BLaER1 (cell line): Measurements from ENCODE around the gene PTMA.

ENCODE experiments used
- H3K27ac ChIP-seq: shearing (Covaris generic); formaldehyde crosslinking; 2 replicates; pipeline ENCODE4 v1.8.1; 2022
- H3K27me3 ChIP-seq: shearing (Covaris generic); formaldehyde crosslinking; 2 replicates; pipeline ENCODE4 v1.8.1; 2022
- H3K36me3 ChIP-seq: shearing (Covaris generic); formaldehyde crosslinking; 2 replicates; pipeline ENCODE4 v1.8.1; 2022
- H3K4me1 ChIP-seq: shearing (Covaris generic); formaldehyde crosslinking; 2 replicates; pipeline ENCODE4 v1.8.1; 2022
- H3K4me2 ChIP-seq: shearing (Covaris generic); formaldehyde crosslinking; 2 replicates; pipeline ENCODE4 v1.8.1; 2022
- H3K4me3 ChIP-seq: shearing (Covaris generic); formaldehyde crosslinking; 2 replicates; pipeline ENCODE4 v1.8.1; 2022
- H3K9ac ChIP-seq: shearing (Covaris generic); formaldehyde crosslinking; 2 replicates; pipeline ENCODE4 v1.8.1; 2022
- H3K9me3 ChIP-seq: shearing (Covaris generic); formaldehyde crosslinking; 2 replicates; pipeline ENCODE4 v1.8.1; 2022
- H4K20me1 ChIP-seq: shearing (Covaris generic); formaldehyde crosslinking; 2 replicates; pipeline ENCODE4 v1.8.1; 2022
- Cebpa-rat ChIP-seq: shearing (Covaris generic); IDR thresholded peaks from 2 replicates; pipeline ENCODE4 v1.8.1; 2022

Gene PTMA

GRCh38 chr2:231751042-231751815 lies 42.9 kb downstream of the PTMA start:
- Histone ChIP-seq H3K27me3 (no peaks in the 10 kb centered on the region), H3K27ac (no peak overlapping the region), H4K20me1 (peaks cover 17% of the 10 kb centered on the region), H3K4me2 (no peak overlapping the region), H3K9me3 (no peaks in the 10 kb centered on the region), H3K9ac (no peak overlapping the region), H3K36me3 (no peaks in the 10 kb centered on the region), H3K4me1 (peaks cover 32% of the 10 kb centered on the region), H3K4me3 (no peak overlapping the region)
- no peak for TF ChIP-seq Cebpa-rat

GRCh38 chr2:231752061-231752460 lies 43.7 kb downstream of the PTMA start:
- H3K4me1 ChIP-seq: peaks cover 32% of the 10 kb centered on the region
- no peaks in the 10 kb centered on the region for H3K36me3 ChIP-seq
- no peak overlapping the region for H3K4me3 ChIP-seq
- H3K27ac ChIP-seq: no peak overlapping the region
- no peaks in the 10 kb centered on the region for H3K27me3 ChIP-seq
- no peak overlapping the region for H3K4me2 ChIP-seq
- H3K9ac ChIP-seq: no peak overlapping the region
- H4K20me1 ChIP-seq: peaks cover 17% of the 10 kb centered on the region
- no peaks in the 10 kb centered on the region for H3K9me3 ChIP-seq
- TF ChIP-seq Cebpa-rat: no peak

- Histone ChIP-seq H3K4me1 (peaks cover 55% of the 10 kb centered on the region), H3K36me3 (no peaks in the 10 kb centered on the region), H3K4me2 (peak overlapping the region; percentile 46), H3K9ac (no peak overlapping the region), H4K20me1 (peaks cover 50% of the 10 kb centered on the region), H3K9me3 (no peaks in the 10 kb centered on the region), H3K4me3 (no peak overlapping the region), H3K27ac (no peak overlapping the region), H3K27me3 (no peaks in the 10 kb centered on the region)
- no peak for TF ChIP-seq Cebpa-rat
These were observed 53.4 kb downstream of the PTMA start for GRCh38 chr2:231761735-231762134.
